ENCODE measurements around the gene CACNA1B.
"Not testable (repeated sequence)": the region's sequence is repeated elsewhere in the genome, so short reads cannot be mapped to it uniquely, and the experiment has no call there.

CACNA1B gene

DNA sequence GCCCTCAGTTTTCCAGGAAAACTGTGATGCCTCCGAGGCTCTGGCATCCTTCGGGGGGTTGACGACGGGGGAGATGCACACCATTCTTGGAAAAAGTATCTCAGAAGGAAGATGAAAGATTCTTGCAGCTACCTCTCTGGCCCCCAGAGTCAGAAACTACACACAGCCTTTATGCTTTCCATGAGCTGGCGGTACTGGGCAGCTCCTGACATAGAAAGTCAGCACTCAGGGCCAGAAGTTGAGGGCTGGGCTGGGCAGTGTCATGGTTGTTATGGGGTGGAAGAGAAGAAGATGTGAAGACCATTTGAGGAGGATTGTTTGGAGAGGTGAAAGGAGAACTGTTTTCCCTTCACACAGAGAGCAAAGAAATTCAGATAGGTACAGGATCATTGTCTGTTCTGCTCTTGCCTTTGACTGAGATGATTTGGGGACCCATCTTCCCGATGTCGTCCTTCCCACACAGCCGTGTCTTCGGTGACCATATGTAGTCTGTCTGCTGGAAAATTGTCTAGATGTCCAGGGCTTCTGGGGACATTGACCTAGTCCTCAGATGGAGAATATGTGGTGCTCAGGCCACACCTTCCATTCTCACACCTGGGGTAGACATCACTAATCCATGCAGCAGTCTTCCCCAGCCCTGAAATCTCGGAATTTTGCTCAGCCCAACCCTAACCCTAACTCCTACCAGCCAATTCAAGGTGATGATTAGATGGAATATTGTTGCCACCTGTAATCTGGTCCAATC, 237.1 kb downstream of the CACNA1B start:
- DNase-seq (ENCODE audit: low read depth in 2 of 2): no peak

DNA sequence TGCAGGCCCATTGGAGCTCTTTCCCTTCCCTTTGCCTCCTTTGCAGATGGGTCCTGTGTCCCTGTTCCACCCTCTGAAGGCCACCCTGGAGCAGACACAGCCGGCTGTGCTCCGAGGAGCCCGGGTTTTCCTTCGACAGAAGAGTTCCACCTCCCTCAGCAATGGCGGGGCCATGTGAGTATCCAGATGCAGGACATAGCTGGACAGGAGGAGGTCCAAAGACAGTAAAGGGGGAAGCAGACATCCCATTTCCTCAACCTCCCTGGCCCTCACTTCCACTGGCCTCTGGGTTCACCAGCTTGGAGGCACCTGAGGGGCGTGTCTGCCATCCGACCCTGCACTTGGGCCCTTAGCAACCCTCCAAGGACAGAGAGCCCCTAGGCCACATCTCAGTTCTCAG, 237.9 kb downstream of the CACNA1B start:
- DNase-seq (ENCODE audit: low read depth in 2 of 2): no peak

DNA sequence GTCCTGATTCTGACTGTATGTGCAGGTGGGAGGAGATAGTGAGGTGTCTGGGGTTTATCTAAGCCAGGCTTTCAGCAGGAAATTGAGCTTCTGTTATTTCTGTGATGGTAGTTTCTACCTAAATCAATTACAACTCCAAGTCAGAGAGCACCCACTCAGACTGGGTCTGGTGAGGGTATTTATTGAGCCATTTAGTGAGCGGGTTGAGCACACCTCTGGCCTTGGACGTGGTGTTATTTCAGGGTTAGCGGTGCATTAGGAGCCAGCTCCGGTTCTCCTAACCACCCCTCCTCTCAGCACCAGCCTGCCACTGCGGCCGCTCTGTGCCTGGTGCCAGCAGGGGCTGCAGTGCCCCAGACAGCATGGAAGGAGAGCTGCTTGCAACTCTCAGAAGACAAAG, 238.9 kb downstream of the CACNA1B start:
- DNase-seq (ENCODE audit: low read depth in 2 of 2): no peak

DNA sequence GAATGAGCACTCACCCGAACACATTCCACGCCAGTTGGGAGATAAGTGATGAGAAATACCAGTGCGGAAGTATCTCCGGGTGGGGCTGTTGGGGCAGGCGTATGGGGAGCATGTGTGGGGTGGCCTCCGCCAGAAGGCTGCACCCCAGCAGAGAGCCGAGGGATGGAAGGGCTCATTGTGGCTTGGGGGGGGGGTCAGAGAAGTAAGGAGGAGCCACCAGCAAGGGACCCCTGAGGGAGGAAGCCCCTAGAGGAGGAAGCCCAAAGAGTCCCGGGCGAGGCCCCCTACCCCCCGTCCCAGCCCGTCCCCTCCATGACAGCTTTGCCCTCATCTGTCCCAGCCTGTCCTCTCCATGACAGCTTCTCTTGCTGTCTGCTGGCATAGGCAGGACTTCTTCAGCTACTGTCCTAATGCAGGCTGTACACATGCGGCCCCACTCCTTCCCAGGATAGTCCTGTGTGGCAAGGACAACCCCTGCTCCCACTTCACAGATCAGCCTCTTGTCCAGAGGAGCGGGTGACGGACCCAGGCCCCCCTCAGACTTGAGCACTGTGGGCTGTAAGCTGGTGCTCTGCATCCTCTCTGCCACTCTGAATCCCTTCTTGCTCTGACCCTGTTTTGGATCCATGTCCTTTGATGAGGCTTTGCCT, 239.6 kb downstream of the CACNA1B start:
- DNase-seq (ENCODE audit: low read depth in 2 of 2): no peak

DNA sequence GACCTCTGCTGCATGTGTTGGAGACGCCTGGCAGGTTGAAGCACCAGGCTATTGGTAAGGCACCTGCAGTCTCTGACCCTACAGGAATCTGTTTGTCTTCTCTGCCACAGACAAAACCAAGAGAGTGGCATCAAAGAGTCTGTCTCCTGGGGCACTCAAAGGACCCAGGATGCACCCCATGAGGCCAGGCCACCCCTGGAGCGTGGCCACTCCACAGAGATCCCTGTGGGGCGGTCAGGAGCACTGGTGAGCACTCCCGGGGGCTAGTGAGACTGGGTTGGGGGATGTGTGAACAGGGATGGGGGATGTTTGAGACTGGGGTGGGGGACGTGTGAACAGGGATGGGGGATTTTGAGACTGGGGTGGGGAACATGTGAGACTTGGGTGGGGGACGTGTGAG, 240.3 kb downstream of the CACNA1B start:
- DNase-seq (ENCODE audit: low read depth in 2 of 2): no peak

DNA sequence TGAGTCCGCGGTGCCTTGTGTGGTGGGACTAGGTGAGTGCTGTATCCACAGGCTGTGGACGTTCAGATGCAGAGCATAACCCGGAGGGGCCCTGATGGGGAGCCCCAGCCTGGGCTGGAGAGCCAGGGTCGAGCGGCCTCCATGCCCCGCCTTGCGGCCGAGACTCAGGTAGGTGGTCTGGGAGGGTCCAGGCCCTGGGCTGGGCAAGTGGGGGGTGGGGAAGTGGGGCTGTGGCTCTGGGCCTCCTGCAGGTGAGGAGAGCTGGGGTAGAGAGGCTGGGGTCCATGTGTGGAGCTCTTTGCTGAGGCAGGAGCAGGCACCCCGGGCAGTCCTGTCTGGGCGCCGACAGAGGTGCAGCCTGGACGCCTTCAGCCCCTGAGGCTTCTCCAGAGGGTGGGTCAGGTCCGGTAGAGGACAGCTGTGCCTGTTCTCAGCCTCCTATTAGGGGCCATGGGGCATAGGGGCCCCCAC, 241.1 kb downstream of the CACNA1B start:
- DNase-seq (ENCODE audit: low read depth in 2 of 2): no peak

DNA sequence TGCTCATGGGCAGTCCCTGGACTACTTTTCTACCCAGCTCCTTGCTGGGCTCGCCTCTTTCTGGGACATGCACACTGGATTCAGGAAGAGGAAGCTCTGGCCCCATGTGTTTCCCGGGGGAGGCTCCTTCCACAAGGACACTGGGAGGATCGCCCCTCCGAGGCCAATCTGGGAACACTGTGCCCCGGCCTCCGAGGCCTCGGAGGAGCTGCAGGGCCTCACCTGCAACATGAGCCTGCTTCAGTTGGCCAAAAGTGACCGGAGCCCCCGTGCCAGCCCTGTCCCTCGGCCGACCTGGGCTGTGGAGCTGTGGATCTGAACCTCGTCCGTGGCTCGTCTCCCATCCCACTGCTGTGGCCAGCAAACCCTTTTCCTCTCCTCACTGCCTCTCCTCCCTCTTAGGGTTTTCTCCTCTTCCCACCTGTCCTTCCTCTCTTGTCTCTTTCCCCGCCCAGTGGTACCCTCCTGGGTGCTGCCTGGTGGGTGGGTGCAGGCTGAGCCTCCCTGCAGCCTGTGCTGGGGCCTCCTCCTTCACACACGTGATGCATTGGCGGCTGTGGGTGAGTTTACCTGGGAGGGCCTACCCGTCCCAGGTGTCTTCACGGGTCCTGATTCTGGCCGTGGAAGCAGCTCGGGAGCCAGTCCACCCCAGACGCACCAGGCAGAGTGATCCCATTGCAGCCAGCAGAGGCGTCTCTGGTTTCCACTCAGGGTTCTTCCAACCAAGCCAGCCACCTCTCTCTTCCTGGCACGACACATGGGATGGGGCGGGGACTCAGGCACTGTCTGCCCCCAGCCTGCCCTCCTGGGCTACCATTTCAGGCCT, 241.8 kb downstream of the CACNA1B start:
- no peak for DNase-seq (ENCODE audit: low read depth in 2 of 2)

DNA sequence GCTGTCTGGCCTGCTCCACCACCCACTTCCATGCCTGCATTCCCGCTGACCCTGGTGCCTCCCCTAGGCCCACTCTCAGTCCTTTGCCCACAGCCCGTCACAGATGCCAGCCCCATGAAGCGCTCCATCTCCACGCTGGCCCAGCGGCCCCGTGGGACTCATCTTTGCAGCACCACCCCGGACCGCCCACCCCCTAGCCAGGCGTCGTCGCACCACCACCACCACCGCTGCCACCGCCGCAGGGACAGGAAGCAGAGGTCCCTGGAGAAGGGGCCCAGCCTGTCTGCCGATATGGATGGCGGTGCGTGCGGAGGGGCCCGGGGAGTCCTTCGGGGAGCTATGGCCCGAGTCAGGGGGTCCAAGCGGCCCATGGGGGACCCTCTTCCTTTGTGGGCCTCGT, 242.5 kb downstream of the CACNA1B start:
- no peak for DNase-seq (ENCODE audit: low read depth in 2 of 2)

DNA sequence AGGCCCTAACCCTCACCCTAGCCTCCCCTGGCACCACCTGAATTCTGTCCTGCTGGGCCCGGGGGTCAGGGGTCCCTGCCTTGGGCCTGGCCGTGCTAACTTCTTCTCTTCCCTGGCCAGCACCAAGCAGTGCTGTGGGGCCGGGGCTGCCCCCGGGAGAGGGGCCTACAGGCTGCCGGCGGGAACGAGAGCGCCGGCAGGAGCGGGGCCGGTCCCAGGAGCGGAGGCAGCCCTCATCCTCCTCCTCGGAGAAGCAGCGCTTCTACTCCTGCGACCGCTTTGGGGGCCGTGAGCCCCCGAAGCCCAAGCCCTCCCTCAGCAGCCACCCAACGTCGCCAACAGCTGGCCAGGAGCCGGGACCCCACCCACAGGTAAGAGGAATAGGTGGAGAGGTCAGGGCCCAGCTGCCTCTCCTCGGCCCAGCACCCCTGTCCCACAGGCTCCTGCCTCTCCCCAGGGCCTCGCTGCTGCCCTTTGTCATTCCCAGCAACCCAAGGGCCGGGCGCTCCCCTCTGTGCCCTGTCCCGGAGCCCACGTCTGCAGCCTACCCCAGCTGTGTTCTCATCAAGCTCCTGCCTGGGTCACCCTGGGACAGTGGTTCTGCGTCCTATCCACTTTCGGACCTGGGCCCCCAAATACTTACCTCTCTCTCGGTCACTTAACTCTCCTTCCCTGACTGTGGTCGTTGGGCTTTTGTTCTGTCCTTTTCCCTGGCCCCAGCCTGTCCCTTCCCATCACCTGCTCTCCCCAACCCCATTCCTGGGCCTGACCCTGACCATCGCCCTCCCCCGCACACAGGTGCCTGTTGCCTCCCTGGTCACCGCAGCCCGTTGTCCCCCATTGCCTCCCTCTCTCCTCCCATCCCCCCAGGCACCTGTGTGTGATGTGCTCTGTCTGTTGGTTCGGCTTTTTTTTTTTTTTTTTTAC, 243.2 kb downstream of the CACNA1B start:
- no peak for DNase-seq (ENCODE audit: low read depth in 2 of 2)

DNA sequence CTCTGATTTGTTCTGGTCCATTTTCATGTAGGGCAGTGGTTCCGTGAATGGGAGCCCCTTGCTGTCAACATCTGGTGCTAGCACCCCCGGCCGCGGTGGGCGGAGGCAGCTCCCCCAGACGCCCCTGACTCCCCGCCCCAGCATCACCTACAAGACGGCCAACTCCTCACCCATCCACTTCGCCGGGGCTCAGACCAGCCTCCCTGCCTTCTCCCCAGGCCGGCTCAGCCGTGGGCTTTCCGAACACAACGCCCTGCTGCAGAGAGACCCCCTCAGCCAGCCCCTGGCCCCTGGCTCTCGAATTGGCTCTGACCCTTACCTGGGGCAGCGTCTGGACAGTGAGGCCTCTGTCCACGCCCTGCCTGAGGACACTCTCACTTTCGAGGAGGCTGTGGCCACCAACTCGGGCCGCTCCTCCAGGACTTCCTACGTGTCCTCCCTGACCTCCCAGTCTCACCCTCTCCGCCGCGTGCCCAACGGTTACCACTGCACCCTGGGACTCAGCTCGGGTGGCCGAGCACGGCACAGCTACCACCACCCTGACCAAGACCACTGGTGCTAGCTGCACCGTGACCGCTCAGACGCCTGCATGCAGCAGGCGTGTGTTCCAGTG, 244.0 kb downstream of the CACNA1B start:
- no peak for DNase-seq (ENCODE audit: low read depth in 2 of 2)

DNA sequence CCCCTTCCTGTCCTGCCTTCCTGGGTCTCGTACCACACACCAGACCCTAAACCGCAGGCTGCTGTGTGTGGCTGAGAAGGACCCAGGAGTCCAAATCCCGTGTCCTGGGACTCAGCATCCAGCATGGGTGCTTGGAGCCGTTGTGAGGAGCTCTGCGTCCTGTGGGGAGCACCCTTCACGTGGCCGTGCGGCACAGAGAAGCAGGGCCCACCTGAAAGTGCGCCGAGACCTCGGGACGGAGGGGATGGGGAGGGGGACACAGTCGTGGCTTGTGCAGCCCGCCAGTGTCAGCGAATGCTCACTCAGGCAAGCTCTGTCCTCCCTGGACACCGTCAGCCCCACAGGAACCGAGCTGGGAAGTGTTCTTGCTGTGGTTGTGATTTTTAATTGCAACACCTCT, 244.6 kb downstream of the CACNA1B start:
- DNase-seq (ENCODE audit: low read depth in 2 of 2): no peak

DNA sequence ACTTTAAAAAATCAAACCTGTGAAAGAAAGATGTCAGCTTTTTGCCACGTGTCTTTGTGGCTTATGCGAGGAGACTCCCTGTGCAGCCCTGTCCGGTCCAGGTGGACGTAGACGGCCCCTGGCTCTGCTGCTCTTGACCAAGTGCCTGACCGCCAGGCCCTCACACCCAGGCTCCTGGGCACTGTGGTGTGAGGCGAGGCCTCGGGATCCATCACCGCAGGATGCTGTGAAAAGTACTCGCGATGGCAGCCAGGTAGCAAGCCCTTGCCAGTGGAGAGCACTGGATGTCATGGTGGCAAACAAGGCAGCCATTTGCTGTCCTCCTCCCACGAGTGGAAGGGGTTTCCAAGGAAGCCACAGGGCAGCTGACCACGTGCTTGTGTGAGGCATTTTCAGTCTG, 245.1 kb downstream of the CACNA1B start:
- no peak for DNase-seq (ENCODE audit: low read depth in 2 of 2)

DNA sequence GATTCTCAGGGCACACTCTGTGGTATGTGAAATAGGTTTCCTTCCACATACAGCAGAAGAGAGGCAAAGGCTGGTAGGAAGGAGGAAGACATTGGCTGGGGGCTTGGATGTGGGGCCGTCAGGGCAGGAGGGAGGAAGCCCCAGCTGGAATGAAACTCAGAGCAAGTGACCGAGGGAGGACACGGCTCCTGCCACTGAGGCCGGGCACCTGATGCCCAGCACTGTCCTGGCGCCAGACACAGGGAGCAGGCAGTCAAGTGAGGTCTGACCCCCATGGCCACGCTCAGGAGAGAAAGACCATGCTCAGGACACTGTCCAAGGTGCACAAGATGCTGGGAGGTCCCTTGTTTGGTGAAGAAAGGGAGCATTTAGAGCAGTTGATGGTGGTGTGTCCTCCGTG, 245.5 kb downstream of the CACNA1B start:
- no peak for DNase-seq (ENCODE audit: low read depth in 2 of 2)

DNA sequence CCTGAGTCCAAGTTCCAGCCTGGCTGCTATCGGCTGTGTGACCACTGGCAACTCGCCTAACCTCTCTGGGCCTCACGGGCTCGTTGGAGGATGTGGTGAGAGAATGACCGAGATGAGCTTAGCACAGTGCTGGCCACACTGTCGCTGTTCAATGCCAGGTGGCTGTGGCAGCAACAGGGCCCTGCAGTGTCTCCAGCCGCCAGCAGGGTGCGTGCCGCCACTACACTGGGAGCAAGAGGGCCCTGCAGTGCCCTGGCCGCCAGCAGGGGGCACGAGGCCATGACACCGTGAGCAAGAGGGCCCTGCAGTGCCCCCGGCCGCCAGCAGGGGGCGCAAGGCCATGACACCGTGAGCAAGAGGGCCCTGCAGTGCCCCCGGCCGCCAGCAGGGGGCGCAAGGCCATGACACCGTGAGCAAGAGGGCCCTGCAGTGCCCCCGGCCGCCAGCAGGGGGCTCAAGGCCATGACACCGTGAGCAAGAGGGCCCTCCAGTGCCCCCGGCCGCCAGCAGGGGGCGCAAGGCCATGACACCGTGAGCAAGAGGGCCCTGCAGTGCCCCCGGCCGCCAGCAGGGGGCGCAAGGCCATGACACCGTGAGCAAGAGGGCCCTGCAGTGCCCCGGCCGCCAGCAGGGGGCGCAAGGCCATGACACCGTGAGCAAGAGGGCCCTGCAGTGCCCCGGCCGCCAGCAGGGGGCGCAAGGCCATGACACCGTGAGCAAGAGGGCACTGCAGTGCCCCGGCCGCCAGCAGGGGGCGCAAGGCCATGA, 248.7 kb downstream of the CACNA1B start:
- peak in 1 of 2 donors; percentile 63 for DNase-seq (ENCODE audit: low read depth in 2 of 2)

DNA sequence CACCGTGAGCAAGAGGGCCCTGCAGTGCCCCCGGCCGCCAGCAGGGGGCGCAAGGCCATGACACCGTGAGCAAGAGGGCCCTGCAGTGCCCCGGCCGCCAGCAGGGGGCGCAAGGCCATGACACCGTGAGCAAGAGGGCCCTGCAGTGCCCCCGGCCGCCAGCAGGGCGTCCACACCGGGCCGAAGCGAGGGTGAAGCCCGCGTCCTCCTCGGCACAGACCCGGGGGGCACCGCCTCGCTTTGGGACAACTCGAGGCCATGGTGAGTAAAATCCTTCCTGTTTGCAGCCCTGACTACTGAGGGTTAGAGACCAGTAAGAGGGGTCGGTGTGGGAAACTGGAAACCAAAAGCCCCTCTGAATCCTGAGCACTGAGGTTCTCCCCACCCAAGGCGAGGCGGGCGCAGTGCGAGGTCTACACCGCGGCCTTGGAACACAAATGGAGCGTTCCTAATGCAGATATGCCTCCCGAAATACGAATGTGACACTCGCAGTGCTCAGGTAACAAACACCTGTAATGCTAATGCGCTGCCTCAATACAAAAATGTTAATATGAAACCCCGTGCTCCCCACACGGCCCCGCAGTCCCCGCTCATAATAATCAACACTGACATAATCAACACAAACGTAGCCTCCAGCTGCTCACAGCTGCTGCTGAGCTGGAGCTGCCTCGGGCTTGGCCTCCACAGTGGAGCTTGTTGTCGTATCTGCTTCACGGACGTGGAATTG, 249.4 kb downstream of the CACNA1B start:
- DNase-seq (ENCODE audit: low read depth in 2 of 2): not testable (repeated sequence)

DNA sequence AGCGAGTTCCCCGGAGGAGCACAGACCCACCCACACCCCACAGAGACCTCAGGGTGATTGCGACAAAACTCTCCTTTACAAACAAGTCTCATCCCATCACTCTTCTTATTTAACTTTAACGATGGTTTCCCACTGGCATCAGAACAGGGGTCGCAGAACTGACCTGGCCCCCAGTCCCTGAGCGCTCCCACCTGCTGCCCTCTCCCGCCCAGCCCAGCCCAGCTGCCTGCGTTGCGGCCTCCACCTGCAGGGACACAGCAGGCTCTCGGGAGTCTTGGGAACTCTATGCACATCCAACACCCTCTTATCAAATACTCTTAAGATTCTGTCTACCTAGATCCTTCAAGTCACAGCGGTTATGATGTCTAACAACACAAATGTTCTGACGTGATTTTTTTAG, 250.4 kb downstream of the CACNA1B start:
- DNase-seq (ENCODE audit: low read depth in 2 of 2): not testable (repeated sequence)

DNA sequence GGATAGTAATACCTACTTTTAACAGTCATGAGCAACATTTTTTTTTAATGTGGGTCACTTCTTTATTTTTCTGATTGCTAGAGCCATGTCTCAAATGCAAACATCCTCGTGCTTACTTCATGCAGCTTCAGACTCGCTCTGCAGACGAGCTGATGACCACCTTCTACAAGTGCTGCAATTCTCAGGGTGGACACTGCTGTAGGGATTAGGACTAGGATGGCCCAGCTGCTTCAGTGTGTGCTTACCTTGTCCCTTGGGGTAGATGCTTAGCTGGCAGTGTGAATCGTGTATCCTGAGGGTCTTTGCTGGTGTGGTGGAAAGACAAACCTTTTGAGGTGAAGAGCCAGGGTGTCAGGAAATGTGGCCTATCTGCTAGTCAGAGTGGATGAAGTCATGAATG, 251.7 kb downstream of the CACNA1B start:
- not testable (repeated sequence) for DNase-seq (ENCODE audit: low read depth in 2 of 2)

DNA sequence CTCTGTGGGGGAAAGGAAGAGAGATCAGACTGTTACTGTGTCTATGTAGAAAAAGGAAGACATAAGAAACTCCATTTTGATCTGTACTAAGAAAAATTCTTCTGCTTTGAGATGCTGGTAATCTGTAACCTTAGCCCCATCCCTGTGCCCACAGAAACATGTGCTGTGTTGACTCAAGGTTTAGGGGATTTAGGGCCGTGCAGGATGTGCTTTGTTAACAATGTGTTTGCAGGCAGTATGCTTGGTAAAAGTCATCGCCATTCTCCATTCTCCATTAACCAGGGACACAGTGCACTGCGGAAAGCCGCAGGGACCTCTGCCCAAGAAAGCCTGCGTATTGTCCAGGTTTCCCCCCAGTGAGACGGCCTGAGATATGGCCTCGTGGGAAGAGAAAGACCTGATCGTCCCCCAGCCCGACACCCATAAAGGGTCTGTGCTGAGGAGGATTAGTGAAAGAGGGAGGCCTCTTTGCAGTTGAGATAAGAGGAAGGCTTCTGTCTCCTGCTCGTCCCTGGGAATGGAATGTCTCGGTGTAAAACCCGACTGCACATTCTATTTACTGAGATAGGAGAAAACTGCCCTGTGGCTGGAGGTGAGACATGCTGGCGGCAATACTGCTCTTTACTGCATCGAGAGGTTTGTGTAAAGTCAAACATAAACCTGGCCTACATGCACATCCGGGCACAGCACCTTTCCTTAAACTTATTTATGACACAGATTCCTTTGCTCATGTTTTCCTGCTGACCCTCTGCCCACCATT, 255.5 kb downstream of the CACNA1B start:
- not testable (repeated sequence) for DNase-seq (ENCODE audit: low read depth in 2 of 2)

DNA sequence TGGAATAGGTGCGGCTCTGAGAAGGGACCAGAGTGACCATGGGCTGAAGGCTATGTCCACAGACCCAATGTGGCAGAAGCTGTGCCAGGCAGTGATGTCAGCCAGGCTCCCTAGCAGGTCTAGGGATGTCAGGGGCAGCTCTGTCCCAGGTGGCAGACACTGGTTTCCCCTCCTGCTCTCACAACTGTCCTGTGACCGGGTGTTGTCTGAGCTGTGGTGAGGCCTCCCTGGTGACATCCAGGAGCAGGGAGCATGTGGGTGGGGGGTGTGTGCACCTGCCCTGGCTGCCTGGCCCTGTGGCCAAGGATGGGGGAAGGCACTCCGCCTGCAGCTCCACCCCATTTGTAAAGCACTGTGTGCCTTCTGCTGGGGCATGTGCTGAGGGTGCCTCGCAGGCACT, 257.0 kb downstream of the CACNA1B start:
- not testable (repeated sequence) for DNase-seq (ENCODE audit: low read depth in 2 of 2)
